ENCODE results near the gene MBTPS1. TPM values are rescaled to one million over a fixed set of nuclear protein-coding genes. Genes with fewer than 3 reads are reported as not detected.

The MBTPS1 gene
- 100 to 1,000 TPM; 104 to 122 TPM for total RNA-seq
- polyA plus RNA-seq (ENCODE audit: insufficient read depth, low read depth, low replicate concordance), result 59.0 TPM
- long read RNA-seq, donor 1, full-length matches to known transcripts, result 19 of 53 reads
- long read RNA-seq, donor 1, partial matches to known transcripts, result 34 of 53 reads
- long read RNA-seq, donor 1, other reads (novel, unspliced or antisense), result 0 of 53 reads
- long read RNA-seq, donor 2, full-length matches to known transcripts, result 14 of 14 reads
- long read RNA-seq, donor 2, partial matches to known transcripts, result 0 of 14 reads
- long read RNA-seq, donor 2, other reads (novel, unspliced or antisense), result 0 of 14 reads

DNA sequence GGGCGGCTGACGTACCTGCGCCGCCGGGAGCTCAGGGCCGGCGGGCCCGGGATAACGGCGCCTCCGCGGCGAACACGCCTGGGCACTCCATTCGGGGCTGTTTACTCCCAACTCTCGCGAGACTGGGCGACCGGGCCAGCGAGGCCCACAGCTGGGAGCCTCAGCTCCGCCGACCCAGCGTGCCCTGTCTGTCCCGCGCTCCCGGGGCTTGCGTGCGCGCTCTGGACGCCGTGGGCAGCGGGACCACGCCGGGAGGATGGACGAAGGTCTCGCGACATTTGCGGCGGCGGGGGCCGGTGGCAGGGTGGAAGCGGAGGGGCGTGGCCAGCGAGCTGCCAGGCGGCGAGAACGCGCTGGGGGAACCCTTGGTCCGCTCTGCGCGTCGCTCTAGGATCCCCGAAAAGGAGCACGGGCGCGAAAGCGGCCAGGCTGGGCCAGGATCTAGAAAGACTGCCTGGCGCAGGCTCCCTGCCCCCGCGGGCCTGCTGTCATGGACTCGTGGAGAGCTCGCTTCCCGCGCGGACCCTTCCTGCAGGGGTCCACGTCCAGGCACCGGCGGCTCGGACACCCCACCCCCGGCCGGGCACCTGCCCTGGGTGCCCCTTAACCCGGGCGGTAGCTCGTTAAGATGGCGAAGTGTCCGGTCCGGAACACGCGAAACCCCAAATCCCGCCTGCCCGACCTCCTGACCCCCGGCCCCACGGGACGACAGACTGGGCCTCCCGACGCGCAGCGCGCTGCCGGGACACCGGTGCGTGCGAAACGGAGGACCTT lies at the start of gene MBTPS1:
TSS of gene MBTPS1 (minus strand) at position 223 of the 774 bp plus-strand sequence. CDS start 15,159 bp downstream, outside the sequence.
- no peaks in the 10 kb centered on the region for H3K36me3 ChIP-seq (ENCODE audit: low read depth, missing control alignments)
- intact Hi-C loops (cut with DNase I; ENCODE audit: low total_unique reads), result loop anchor here (2.0 kb wide), 1 partner anchor 30 kb away; no protein-coding TSS in a partner anchor
- H3K27ac ChIP-seq, result peak within 1 kb of the TSS; percentile 81 to 93
- no peaks in the 10 kb centered on the region for H3K9me3 ChIP-seq
- H3K27me3 ChIP-seq, result no peaks in the 10 kb centered on the region
- peak; percentile 98 for DNase-seq
- H3K4me1 ChIP-seq, result peaks cover 10% of the 10 kb centered on the region
- peak within 1 kb of the TSS; percentile 97 for H3K4me3 ChIP-seq
- TF ChIP-seq CTCF (IDR thresholded peaks at IDR 0.05) (peak in 2 of 3 experiments; percentile 8 to 35), POLR2A (IDR thresholded peaks at IDR 0.05) (no peak)
- 1% methylated on average over 42 to 70 of the region's 94 CpGs for WGBS, 2 donors

GRCh38 chr16:84165746-84166145 lies 49.0 kb upstream of the MBTPS1 start:
- intact Hi-C loops (cut with DNase I; ENCODE audit: low total_unique reads), result no loop called here
- 84 to 94% methylated on average over 7 of the region's 7 CpGs for WGBS, 2 donors
- H3K36me3 ChIP-seq (ENCODE audit: low read depth, missing control alignments), result no peaks in the 10 kb centered on the region
- H3K9me3 ChIP-seq, result no peaks in the 10 kb centered on the region
- no peak overlapping the region for H3K27ac ChIP-seq
- H3K4me1 ChIP-seq, result no peaks in the 10 kb centered on the region
- no peak for DNase-seq
- TF ChIP-seq CTCF (IDR thresholded peaks at IDR 0.05), result no peak
- no peak for TF ChIP-seq POLR2A (IDR thresholded peaks at IDR 0.05)
- no peaks in the 10 kb centered on the region for H3K27me3 ChIP-seq
- H3K4me3 ChIP-seq, result no peak overlapping the region

GRCh38 chr16:84161801-84162200 lies 45.1 kb upstream of the MBTPS1 start:
- no peaks in the 10 kb centered on the region for H3K9me3 ChIP-seq
- WGBS, 2 donors, result 77 to 84% methylated on average over 3 of the region's 3 CpGs
- intact Hi-C loops (cut with DNase I; ENCODE audit: low total_unique reads), result no loop called here
- no peak for TF ChIP-seq CTCF (IDR thresholded peaks at IDR 0.05)
- no peak for TF ChIP-seq POLR2A (IDR thresholded peaks at IDR 0.05)
- no peaks in the 10 kb centered on the region for H3K4me1 ChIP-seq
- H3K4me3 ChIP-seq, result no peak overlapping the region
- no peaks in the 10 kb centered on the region for H3K27me3 ChIP-seq
- H3K27ac ChIP-seq, result no peak overlapping the region
- H3K36me3 ChIP-seq (ENCODE audit: low read depth, missing control alignments), result no peaks in the 10 kb centered on the region
- DNase-seq, result no peak

DNA sequence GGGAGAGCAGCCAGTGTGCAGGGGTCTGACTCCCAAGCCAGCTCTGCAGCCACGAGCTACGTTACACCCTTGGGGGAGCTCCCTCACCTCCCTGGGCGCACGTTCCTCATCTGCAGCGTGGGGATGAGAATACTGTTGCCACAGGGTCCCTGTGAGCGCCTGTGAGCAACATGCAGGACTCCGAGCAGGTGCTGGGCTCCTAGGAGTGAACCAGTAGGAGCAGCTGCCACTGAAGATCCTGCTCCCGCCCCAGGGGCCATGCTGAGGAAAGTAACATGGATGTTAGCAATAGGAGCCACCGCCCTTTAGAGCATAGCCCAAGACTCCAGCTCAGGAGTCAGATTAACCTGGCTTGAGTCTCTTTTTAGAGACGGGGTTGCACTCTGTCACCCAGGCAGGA lies 44.3 kb upstream of the MBTPS1 start:
- H3K27me3 ChIP-seq, result no peaks in the 10 kb centered on the region
- H3K36me3 ChIP-seq (ENCODE audit: low read depth, missing control alignments), result no peaks in the 10 kb centered on the region
- intact Hi-C loops (cut with DNase I; ENCODE audit: low total_unique reads), result no loop called here
- no peak for DNase-seq
- H3K4me1 ChIP-seq, result no peaks in the 10 kb centered on the region
- no peak overlapping the region for H3K27ac ChIP-seq
- WGBS, 2 donors, result 74 to 86% methylated on average over 3 to 10 of the region's 10 CpGs
- no peak overlapping the region for H3K4me3 ChIP-seq
- TF ChIP-seq POLR2A (IDR thresholded peaks at IDR 0.05) (no peak), CTCF (IDR thresholded peaks at IDR 0.05) (no peak)
- no peaks in the 10 kb centered on the region for H3K9me3 ChIP-seq
